Measurements from ENCODE around the gene GRM4.

Gene GRM4

DNA sequence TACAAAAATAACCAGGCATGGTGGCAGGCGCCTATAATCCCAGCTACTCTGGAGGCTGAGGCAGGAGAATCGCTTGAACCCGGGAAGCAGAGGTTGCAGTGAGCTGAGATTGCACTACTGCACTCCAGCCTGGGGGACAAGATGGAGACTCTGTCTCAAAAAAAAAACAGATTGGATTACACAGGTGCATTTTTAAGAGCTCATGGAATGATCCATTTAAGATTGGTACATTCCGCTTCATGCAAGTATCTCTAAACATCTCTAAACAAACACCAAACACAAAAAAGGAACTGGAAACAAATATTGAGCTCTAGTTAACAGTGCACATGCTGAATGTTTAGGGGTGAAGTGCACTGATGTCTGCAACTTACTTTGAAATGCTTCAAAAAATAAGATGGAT, 154.3 kb downstream of the GRM4 start:
- no peak for DNase-seq

DNA sequence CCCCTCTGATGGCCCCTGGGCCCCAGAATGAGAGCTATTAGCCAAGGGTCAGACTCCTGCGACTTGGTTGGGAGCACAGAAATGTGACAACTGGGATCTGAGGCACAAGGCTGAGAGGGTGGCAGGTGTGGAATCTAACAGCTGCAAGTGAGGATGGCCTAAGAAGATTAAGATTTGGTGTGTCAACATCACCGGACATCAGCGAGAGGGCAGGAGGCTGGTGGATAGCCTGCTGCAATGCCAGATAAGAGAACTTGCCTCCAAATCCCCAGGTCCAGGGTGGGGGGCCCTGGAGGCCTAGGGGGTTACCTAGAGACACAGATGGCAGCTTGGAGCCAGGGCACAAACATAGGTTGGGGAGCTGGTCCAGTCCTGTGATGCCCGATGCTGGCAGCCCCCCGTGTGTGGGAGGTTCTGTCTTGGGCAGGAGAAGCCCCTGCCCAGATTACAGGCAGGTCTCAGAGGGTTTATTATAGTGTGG, 155.8 kb downstream of the GRM4 start:
- DNase-seq = no peak

GRCh38 chr6:33989016-33989854, 156.7 kb downstream of the GRM4 start:
- no peak for DNase-seq

GRCh38 chr6:33988121-33989015, 157.5 kb downstream of the GRM4 start:
- no peak for DNase-seq

- DNase-seq = no peak
Observed at GRCh38 chr6:33987531-33988021, 158.3 kb downstream of the GRM4 start.

DNA sequence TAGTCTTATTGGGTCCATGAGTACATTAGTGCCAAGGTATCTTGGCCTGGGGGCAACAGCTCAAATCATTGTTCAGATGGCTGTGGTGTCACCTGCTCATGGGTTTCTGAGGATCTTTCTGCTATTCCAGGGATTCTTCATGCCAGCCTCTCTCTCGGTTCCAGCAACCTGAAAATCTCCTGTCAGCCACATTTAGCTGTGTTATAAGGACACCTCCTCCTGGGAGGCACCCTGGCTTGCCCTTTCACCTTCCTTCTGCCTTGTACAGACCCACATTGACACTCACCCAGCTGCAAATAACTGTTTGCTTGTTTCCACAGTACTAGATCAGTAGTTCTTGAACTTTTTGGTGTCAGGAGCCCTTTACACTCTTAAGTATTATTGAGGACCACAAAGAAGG, 159.9 kb downstream of the GRM4 start:
- no peak for DNase-seq

DNA sequence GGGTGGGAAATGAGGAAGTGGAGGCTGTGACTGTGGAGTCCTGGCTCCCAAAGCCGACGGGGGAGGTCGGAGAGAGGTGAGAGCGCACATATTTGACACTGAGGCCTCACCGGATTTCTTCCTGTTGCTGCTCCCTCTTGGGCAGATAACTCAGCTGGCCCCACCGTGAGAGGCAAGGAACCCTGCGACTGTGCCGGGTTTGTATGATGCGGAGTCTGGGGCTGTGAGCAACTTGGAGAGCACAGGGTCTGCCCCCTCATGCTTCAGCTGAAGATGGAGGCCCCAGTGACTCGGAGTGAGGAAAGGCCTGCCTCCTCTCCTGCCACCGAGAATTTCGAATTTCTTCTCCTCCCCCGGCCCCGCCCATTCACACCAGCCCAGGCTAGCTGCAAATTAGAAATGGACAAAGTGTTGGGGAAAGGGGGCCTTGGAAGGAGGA, 160.6 kb downstream of the GRM4 start:
- no peak for DNase-seq

- no peak for DNase-seq
Observed at GRCh38 chr6:33984466-33985312, 161.2 kb downstream of the GRM4 start.

GRCh38 chr6:33983721-33984465, 162.0 kb downstream of the GRM4 start:
- no peak for DNase-seq

- no peak for DNase-seq
Observed at GRCh38 chr6:33983109-33983716, 162.7 kb downstream of the GRM4 start.

GRCh38 chr6:33981861-33982260, 164.0 kb downstream of the GRM4 start:
- no peak for DNase-seq

- DNase-seq = no peak
Observed at GRCh38 chr6:33981421-33981820, 164.5 kb downstream of the GRM4 start.

DNA sequence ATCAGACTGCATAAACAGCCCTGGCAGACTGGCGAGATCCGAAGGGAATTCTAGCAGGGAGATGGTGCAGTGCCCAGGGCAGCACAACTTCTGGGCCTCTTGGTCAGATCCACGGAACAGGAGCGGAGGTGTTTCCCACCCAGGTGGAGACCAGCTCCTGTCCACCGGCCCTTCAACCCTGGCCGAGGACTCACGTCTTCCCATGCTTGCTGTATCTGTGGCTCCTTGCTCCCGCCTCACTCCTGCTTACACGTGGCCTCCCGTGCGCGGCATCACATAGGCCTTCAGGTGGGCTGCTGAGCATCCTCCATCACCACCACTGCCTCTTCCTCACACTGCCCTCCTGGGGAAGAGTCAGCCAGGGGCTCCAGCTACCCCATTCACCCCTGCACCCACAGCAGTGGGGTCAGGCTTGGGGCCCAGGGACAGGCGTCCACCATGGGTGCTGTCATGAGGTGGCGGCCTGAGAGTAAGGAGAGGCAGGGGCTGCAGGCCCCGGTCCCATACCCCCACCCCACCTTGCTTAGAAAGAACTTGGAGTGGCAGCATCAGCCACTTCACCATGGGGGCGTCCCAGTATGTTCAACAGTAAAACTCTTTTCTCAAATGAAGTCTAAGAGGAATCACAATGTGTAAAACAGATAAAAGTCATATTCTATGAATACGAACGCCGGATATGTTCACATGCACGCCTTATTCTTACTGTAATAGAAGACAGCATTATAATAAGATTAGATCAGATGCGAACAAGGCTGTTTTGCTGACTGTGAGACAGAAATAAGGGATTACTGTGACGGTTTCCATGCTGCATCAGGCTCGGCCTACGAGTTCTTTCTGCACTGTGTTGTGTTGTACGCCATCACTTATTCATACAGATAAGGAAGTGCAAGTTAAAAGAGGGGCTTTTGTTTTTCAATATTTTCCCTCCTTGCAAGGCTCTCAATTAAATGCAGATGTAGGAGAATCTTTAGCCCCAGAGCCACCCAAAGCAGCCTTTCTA, 165.4 kb downstream of the GRM4 start:
- peak in 1 of 5 donors; percentile 7 for DNase-seq

DNA sequence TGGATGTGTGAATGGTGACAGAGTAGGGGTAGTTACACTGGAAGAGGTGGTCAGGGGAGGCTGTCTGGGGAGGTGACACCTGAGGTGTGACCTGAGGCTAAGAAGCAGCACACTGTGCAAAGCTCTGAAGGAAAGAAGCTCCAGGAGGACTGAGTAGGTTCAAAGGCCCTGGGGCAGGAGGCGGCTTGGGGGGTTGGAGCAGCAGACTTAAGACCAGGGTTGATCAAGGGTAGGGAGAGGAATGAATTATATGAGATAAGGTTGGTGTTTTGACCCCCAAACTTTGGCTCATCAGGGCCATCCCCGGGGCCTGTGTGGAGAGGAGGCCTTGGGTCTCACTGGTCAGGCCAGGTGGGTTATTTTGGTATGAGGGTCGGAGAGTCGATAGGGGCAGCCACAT, 166.1 kb downstream of the GRM4 start:
- peak in 1 of 5 donors; percentile 2 for DNase-seq

- no peak for DNase-seq
Observed at GRCh38 chr6:33978412-33979150, 167.3 kb downstream of the GRM4 start.

DNA sequence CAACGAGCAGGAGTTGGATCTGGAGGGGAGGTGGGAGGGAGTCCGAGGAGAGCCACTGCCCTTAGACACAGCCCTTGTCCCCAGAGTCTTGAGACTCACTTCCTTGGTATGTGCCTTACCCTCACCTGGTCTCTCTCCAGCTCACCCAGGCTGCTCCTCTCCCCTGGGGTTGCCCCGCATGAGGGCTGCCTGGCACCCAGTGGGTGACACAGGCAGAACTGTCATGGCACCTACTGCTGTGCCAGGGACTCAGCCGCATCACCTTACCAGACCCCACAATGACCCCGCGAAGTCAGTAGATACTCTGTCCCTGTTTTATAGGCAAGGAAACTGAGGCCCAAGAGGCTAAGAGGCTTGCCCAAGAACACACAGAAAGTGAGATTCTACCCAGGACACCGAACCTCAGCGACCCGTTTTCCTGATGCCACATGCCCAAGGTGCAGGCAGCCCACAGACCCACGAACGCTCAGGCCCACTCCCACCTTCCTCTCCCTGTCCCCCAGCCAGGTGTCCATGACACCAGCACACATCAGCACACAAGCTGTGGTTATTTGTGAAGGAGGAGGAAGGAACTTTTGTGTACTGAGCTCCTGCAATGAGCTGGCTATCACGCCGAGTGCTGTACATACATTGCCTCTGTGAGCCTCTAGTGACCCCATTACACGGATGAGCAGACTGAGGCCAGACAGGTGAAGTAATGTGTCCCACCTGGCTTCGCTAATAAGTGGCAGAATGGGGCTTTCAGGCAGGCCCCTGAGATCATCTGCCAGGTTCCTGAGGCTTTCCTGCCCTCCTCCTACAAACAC, 168.1 kb downstream of the GRM4 start:
- no peak for DNase-seq

- DNase-seq = no peak
Observed at GRCh38 chr6:33976437-33977360, 169.2 kb downstream of the GRM4 start.

All from T-helper 1 cell (primary cell).